HepG2 (cell line): ENCODE data around the gene COPS8. TPM values are rescaled to one million over a fixed set of nuclear protein-coding genes. Genes with fewer than 3 reads are reported as not detected.

Experiments used
- ATAC-seq: fragments of 200-7000 bp; cut with Tn5 transposase; 3 replicates; pipeline ENCODE4 v1.9.1; 2020; ENCODE audit warnings: mild to moderate bottlenecking, moderate library complexity
- BruUV-seq: library from RNA; stranded (reverse); fragments of 400-500 nt; replicated peaks from 2 replicates; lab custom pipeline; 2021; lab: Mats Ljungman, UMichigan
- CTCF ChIA-PET: fragments of 300-600 bp; formaldehyde crosslinking; extraction: SDS; loops from one replicate; lab custom pipeline; 2021; ENCODE audit warnings: low total read pairs, inconsistent platforms, low intra/inter-chr PET ratio; lab: Yijun Ruan, JAX
- POLR2A ChIA-PET: fragments of 350-600 bp; sonication (Branson Sonifier 250); formaldehyde crosslinking; loops from one replicate; lab custom pipeline; 2020; ENCODE audit warnings: antibody characterized with exemption, inconsistent platforms; lab: Yijun Ruan, JAX
- DNase-seq: peaks from one replicate; pipeline ENCODE4 v3.0.0-alpha.2; 2015; ENCODE audit warnings: low spot score
- FAIRE-seq: peaks from 3 replicates; lab custom pipeline; 2011; peaks lifted over from hg19 to GRCh38; lab: Jason Lieb, UNC
- H2AFZ ChIP-seq: one replicate; pipeline ENCODE4 v1.6.1; 2011; ENCODE audit warnings: low read length, inconsistent platforms
- H3K27ac ChIP-seq: fragments of 300-600 bp; 3 replicates; pipeline ENCODE4 v1.8.0; 2011; ENCODE audit warnings: mixed run types, mild to moderate bottlenecking, mixed read lengths, low read length, inconsistent platforms; ENCODE audit not compliant: insufficient read depth; ENCODE audit errors: extremely low read length
- H3K27me3 ChIP-seq, 2 experiments: fragments of 200-600 bp in 1 of 2; 2 replicates in 1 of 2; 3 replicates in 1 of 2; pipeline versions ENCODE4 v1.6.0 to v1.8.0; 2011; ENCODE audit warnings: low read length in 2 of 2, mild to moderate bottlenecking in 2 of 2, moderate library complexity in 2 of 2, inconsistent platforms in 1 of 2; ENCODE audit not compliant: insufficient read depth in 2 of 2, control insufficient read depth in 1 of 2
- H3K36me3 ChIP-seq, 2 experiments: fragments of 200-600 bp in 1 of 2; replicated peaks in 1 of 2; 2 replicates in 1 of 2; 3 replicates in 1 of 2; pipeline versions ENCODE4 v1.5.1 to v1.8.0; 2011; ENCODE audit warnings: low read length in 2 of 2, inconsistent platforms in 1 of 2; ENCODE audit not compliant: insufficient read depth in 2 of 2, control insufficient read depth in 1 of 2
- H3K4me1 ChIP-seq: 2 replicates; pipeline ENCODE4 v1.5.1; 2012; ENCODE audit warnings: low read length, inconsistent platforms; ENCODE audit not compliant: insufficient read depth
- H3K4me2 ChIP-seq: 2 replicates; pipeline ENCODE4 v1.6.0; 2011; ENCODE audit warnings: low read depth, low read length, inconsistent platforms
- H3K4me3 ChIP-seq, 3 experiments: fragments of 200-600 bp in 1 of 3; sonication (generic), shearing (Covaris generic) in 1 of 3; replicated peaks in 1 of 3; 2 replicates each; pipeline ENCODE4 v1.5.1; 2011 to 2016; ENCODE audit warnings: low read length in 3 of 3, inconsistent platforms in 2 of 3, low read depth in 2 of 3, mild to moderate bottlenecking in 2 of 3, control low read depth in 1 of 3, mixed read lengths in 1 of 3; ENCODE audit not compliant: insufficient read depth in 1 of 3
- H3K79me2 ChIP-seq: one replicate; pipeline ENCODE4 v1.6.1; 2011; ENCODE audit warnings: low read length, inconsistent platforms; ENCODE audit not compliant: insufficient read depth
- H3K9ac ChIP-seq: 2 replicates; pipeline ENCODE4 v1.6.0; 2011; ENCODE audit warnings: mild to moderate bottlenecking, low read depth, low read length, inconsistent platforms; ENCODE audit not compliant: insufficient read depth
- H3K9me3 ChIP-seq: 2 replicates; pipeline ENCODE4 v1.5.1; 2012; ENCODE audit warnings: mild to moderate bottlenecking, low read length
- H4K20me1 ChIP-seq: 2 replicates; pipeline ENCODE4 v1.6.0; 2011; ENCODE audit warnings: inconsistent platforms, mild to moderate bottlenecking, low read length, moderate library complexity; ENCODE audit not compliant: insufficient read depth
- ARID2 ChIP-seq: sonication (generic); formaldehyde crosslinking; IDR thresholded peaks from 2 replicates; pipeline ENCODE4 v1.8.1; 2022; ENCODE audit warnings: mild to moderate bottlenecking, missing genetic modification reagents, borderline replicate concordance
- ATM ChIP-seq: fragments of 450-650 bp; IDR thresholded peaks from 2 replicates; pipeline ENCODE4 v1.7.1; 2017; ENCODE audit warnings: mild to moderate bottlenecking, borderline replicate concordance
- CBFB ChIP-seq: sonication (generic); formaldehyde crosslinking; IDR thresholded peaks from 2 replicates; pipeline ENCODE4 v1.4.0; 2020; ENCODE audit warnings: missing genetic modification reagents
- ELF4 ChIP-seq: sonication (generic); formaldehyde crosslinking; IDR thresholded peaks from 2 replicates; pipeline ENCODE4 v1.5.0; 2020; ENCODE audit warnings: missing genetic modification reagents, mild to moderate bottlenecking, moderate library complexity, borderline replicate concordance
- GABPA ChIP-seq, 2 experiments: IDR thresholded peaks; 2 replicates each; pipeline ENCODE4 v1.6.1; 2011 to 2016; ENCODE audit warnings: low read depth in 2 of 2, low read length in 1 of 2, missing biosample characterization in 1 of 2, missing genetic modification characterization in 1 of 2
- HDAC1 ChIP-seq: sonication (generic); formaldehyde crosslinking; IDR thresholded peaks from 2 replicates; pipeline ENCODE4 v1.5.1; 2020; ENCODE audit warnings: mild to moderate bottlenecking, missing genetic modification reagents
- MAF1 ChIP-seq: sonication (generic); formaldehyde crosslinking; IDR thresholded peaks from 2 replicates; pipeline ENCODE4 v1.5.0; 2020; ENCODE audit warnings: missing genetic modification reagents, borderline replicate concordance
- NR2F2 ChIP-seq: IDR thresholded peaks from 2 replicates; pipeline ENCODE4 v1.6.1; 2012; ENCODE audit warnings: low read depth, inconsistent platforms, borderline replicate concordance
- PAX8 ChIP-seq: sonication (generic); formaldehyde crosslinking; IDR thresholded peaks from 2 replicates; pipeline ENCODE4 v1.8.0; 2022; ENCODE audit warnings: mild to moderate bottlenecking, missing genetic modification reagents, borderline replicate concordance
- TEAD2 ChIP-seq: sonication (generic); formaldehyde crosslinking; IDR thresholded peaks from 2 replicates; pipeline ENCODE4 v1.9.0; 2021; ENCODE audit warnings: missing genetic modification reagents
- YEATS2 ChIP-seq: sonication (generic); formaldehyde crosslinking; IDR thresholded peaks from 2 replicates; pipeline ENCODE4 v1.4.0; 2020; ENCODE audit warnings: missing genetic modification reagents, borderline replicate concordance
- ZNF329 ChIP-seq: sonication (generic); formaldehyde crosslinking; IDR thresholded peaks from 2 replicates; pipeline ENCODE4 v1.9.0; 2021; ENCODE audit warnings: low read depth, mild to moderate bottlenecking, missing genetic modification reagents
- ZNF709 ChIP-seq: sonication (generic); formaldehyde crosslinking; IDR thresholded peaks from 2 replicates; pipeline ENCODE4 v1.5.0; 2020; ENCODE audit warnings: mild to moderate bottlenecking, missing genetic modification reagents
- ZNF747 ChIP-seq: sonication (generic); formaldehyde crosslinking; IDR thresholded peaks from 2 replicates; pipeline ENCODE4 v1.8.1; 2023; ENCODE audit warnings: missing genetic modification reagents, mild to moderate bottlenecking, borderline replicate concordance
- WGBS: methylation state at CpG from one replicate; pipeline ENCODE4 v1.1.6; 2017; ENCODE audit warnings: low lambda C conversion rate; 5-methylcytosine and 5-hydroxymethylcytosine counted together
- in situ Hi-C: cut with HindIII; loops from 2 replicates; pipeline ENCODE4 v1.10.0; 2017; ENCODE audit warnings: low pct_unique_long_range_greater_than_20kb; ENCODE audit not compliant: extremely low pct_ligation_motif_present
- intact Hi-C: fragments of 100-400 bp; cut with micrococcal nuclease; formaldehyde crosslinking; loops from one replicate; pipeline ENCODE4 v1.10.0; 2022; ENCODE audit not compliant: unreplicated experiment
- polyA plus RNA-seq, 8 experiments: library from polyadenylated mRNA; depleted of rRNA in 3 of 8; stranded (reverse) in 7 of 8; unstranded in 1 of 8; fragments of >200 nt; fragmentation: Illumina TruSeq in 4 of 8; extraction: Trizol in 4 of 8; gene quantifications; 2 replicates each; pipeline versions ENCODE4 v1.2.1 to v1.2.3, GENCODE V29; 2011 to 2016; ENCODE audit warnings: low read depth in 4 of 8, missing spikeins in 1 of 8, mixed read lengths in 1 of 8; ENCODE audit not compliant: insufficient read depth in 1 of 8
- total RNA-seq, 5 experiments: library from RNA; depleted of rRNA; stranded (reverse); fragments of >200 nt; fragmentation: Illumina TruSeq; extraction: Trizol; gene quantifications; 2 replicates each; pipeline ENCODE4 v1.2.3, GENCODE V29; 2016; ENCODE audit warnings: low read depth in 1 of 5
- TF ChIP-seq, protein P1 (sequence below): sonication (generic); formaldehyde crosslinking; conservative IDR thresholded peaks from 2 replicates; pipeline ENCODE4 v1.8.1; 2023; ENCODE audit warnings: missing genetic modification reagents
- TF ChIP-seq, protein P2 (sequence below): sonication (generic); formaldehyde crosslinking; IDR thresholded peaks from 2 replicates; pipeline ENCODE4 v1.5.1; 2020; ENCODE audit warnings: missing genetic modification reagents, mild to moderate bottlenecking, borderline replicate concordance

COPS8 gene
- total and polyA plus RNA-seq, 2 of the 13 experiments (the other 11 are each of a cell fraction or from before 2014, with no cell fraction given), result 86.3 to 96.6 TPM

DNA sequence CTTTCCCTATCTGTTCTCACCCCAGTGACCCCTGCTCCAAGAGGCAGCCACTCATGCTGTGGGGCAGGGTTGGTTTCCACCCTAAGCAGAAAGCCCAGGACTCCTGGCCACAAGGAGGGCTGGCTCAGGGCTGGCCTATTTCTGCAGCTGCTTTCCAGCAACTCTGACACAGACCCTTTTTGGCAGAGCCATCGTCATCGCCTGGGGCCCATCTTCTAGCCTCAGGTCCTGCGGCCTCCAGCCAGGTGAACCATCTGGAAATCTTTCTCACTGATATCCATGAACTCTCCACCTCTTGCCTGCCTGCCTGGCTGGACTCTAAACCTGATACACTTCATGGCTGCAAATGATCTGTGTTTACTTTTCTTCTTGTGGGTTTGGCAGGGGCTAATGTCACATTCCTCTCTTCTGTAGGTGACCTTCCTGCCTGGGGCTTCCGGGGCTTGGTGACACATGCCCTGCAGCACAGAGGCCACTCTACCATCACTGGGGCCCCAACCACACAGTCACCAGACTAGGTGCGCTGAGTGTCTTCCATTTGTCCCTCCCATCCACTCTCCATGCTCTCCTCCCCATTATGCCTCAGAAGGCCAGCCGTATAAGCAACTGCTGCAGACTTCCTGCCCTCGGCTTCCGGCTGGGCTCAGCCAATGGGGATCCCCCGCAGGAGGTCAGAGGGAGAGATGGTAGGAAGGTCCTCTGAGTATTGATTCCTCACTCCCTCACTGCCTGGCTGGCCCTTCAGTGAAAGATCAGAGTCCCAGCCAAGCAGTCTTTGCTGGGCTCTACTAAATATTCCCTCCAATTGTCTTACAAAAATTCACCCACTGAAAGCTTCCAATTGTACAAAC is 9.7 kb upstream of the COPS8 start (continued):
- TF ChIP-seq MAF1 (CRISPR knock-in tag) (0 out of 2 replicates have a peak, but pooled peaks have one; percentile 38), HDAC1 (CRISPR knock-in tag) (peak; percentile 87), ZNF747 (peak; percentile 68; the same call in 1 of the 2 replicates), ZNF329 (CRISPR knock-in tag) (no peak), GABPA (IDR thresholded peaks at IDR 0.05; ENCODE audit: low read depth, low read length) (peak; percentile 78), GABPA (CRISPR knock-in tag; IDR thresholded peaks at IDR 0.05; ENCODE audit: low read depth) (peak; percentile 97)
- TF ChIP-seq, all 625 proteins: peak for 321

DNA sequence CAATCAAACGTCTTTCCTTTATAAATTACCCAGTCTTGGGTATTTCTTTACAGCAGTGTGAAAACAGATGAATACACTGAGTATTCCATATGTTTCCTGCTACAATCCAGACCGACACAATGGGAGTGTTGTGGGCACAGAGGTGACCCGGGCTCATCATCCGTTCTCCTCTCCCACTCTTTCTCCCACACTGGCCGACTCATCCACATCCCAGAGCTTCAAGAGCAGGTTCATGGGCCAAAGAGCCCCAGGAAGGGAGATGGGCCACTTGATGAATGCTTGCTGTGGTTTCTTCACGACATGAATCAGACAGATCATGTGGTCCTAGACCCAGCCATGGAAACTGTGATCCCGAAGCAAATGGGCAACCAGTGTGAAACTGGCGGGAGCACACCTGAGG is 4.1 kb upstream of the COPS8 start:
- Histone ChIP-seq H3K27me3 (no peaks in the 10 kb centered on the region; a peak in 2 of 5 replicates), H3K27ac (no peak overlapping the region)
- no peak for ATAC-seq
- TF ChIP-seq YEATS2 (CRISPR knock-in tag) (no peak), NR2F2 (no peak), ARID2 (CRISPR knock-in tag) (no peak), ZNF709 (CRISPR knock-in tag) (no peak), ATM (no peak), TEAD2 (no peak), PAX8 (no peak), CBFB (no peak), ELF4 (CRISPR knock-in tag) (no peak)
- TF ChIP-seq, protein P1, sequence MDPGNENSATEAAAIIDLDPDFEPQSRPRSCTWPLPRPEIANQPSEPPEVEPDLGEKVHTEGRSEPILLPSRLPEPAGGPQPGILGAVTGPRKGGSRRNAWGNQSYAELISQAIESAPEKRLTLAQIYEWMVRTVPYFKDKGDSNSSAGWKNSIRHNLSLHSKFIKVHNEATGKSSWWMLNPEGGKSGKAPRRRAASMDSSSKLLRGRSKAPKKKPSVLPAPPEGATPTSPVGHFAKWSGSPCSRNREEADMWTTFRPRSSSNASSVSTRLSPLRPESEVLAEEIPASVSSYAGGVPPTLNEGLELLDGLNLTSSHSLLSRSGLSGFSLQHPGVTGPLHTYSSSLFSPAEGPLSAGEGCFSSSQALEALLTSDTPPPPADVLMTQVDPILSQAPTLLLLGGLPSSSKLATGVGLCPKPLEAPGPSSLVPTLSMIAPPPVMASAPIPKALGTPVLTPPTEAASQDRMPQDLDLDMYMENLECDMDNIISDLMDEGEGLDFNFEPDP (CRISPR knock-in tag), result no peak
- TF ChIP-seq, protein P2, sequence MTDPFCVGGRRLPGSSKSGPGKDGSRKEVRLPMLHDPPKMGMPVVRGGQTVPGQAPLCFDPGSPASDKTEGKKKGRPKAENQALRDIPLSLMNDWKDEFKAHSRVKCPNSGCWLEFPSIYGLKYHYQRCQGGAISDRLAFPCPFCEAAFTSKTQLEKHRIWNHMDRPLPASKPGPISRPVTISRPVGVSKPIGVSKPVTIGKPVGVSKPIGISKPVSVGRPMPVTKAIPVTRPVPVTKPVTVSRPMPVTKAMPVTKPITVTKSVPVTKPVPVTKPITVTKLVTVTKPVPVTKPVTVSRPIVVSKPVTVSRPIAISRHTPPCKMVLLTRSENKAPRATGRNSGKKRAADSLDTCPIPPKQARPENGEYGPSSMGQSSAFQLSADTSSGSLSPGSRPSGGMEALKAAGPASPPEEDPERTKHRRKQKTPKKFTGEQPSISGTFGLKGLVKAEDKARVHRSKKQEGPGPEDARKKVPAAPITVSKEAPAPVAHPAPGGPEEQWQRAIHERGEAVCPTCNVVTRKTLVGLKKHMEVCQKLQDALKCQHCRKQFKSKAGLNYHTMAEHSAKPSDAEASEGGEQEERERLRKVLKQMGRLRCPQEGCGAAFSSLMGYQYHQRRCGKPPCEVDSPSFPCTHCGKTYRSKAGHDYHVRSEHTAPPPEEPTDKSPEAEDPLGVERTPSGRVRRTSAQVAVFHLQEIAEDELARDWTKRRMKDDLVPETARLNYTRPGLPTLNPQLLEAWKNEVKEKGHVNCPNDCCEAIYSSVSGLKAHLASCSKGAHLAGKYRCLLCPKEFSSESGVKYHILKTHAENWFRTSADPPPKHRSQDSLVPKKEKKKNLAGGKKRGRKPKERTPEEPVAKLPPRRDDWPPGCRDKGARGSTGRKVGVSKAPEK, result no peak
- TF ChIP-seq, all 625 proteins: peak for 0
- Histone ChIP-seq H3K4me3 (no peak overlapping the region), H4K20me1 (0 out of 2 replicates have a peak, but pooled peaks cover 6% of the 10 kb centered on the region), H3K4me2 (no peak overlapping the region), H2AFZ (no peak overlapping the region), H3K9me3 (no peaks in the 10 kb centered on the region), H3K36me3 (0 out of 5 replicates have a peak, but pooled peaks cover 0 to 1% of the 10 kb centered on the region in 2 experiments), H3K79me2 (peaks cover 12% of the 10 kb centered on the region), H3K9ac (no peak overlapping the region), H3K4me1 (peaks cover 33% of the 10 kb centered on the region)
- intact Hi-C loops, result no loop called here
- 96% methylated on average over 8 of the region's 8 CpGs for WGBS
- ChIA-PET CTCF (no interaction called here), POLR2A (no interaction called here)
- no TSS peak for BruUV-seq
- no peak for DNase-seq
- FAIRE-seq, result no peak
- in situ Hi-C loops, result no loop called here
